GM12875 (cell line): Measurements from ENCODE around the gene MSI2.

ENCODE experiments used
- H3K4me3 ChIP-seq: one replicate; pipeline ENCODE4 v1.5.1; 2011; ENCODE audit warnings: low read depth, low read length, control low read depth
- CTCF ChIP-seq: IDR thresholded peaks from 2 replicates; pipeline ENCODE4 v1.5.1; 2011; ENCODE audit warnings: low read depth, mild to moderate bottlenecking, control low read depth, inconsistent platforms, low read length, moderate library complexity, borderline replicate concordance; ENCODE audit not compliant: insufficient read depth

MSI2 gene

GRCh38 chr17:57609878-57610270, 353.6 kb downstream of the MSI2 start:
- no peak for TF ChIP-seq CTCF

GRCh38 chr17:57612202-57613071, 356.1 kb downstream of the MSI2 start:
- no peak for TF ChIP-seq CTCF
- H3K4me3 ChIP-seq, result no peak overlapping the region

More at GRCh38 chr17:57609878-57610270, 353.6 kb downstream of the MSI2 start:
- no peak overlapping the region for H3K4me3 ChIP-seq

- no peak for TF ChIP-seq CTCF
- no peak overlapping the region for H3K4me3 ChIP-seq
Measured at GRCh38 chr17:57614742-57615141, 358.4 kb downstream of the MSI2 start.

- no peak for TF ChIP-seq CTCF
- no peak overlapping the region for H3K4me3 ChIP-seq
Measured at GRCh38 chr17:57615836-57616757, 359.8 kb downstream of the MSI2 start.

- H3K4me3 ChIP-seq, result no peak overlapping the region
- TF ChIP-seq CTCF, result no peak
Measured at GRCh38 chr17:57617218-57617617, 360.9 kb downstream of the MSI2 start.

GRCh38 chr17:57619061-57619937, 363.0 kb downstream of the MSI2 start:
- TF ChIP-seq CTCF, result no peak
- H3K4me3 ChIP-seq, result no peak overlapping the region
